22Rv1 (cell line): ENCODE results near the gene EPS8L1.
A peak's percentile ranks its signal among the peaks of the same experiment; 100 is the strongest.

Experiments
- H3K27ac ChIP-seq: fragments of 450-650 bp; 2 replicates; pipeline ENCODE4 v1.5.1; 2017
- CTCF ChIP-seq: fragments of 450-650 bp; IDR thresholded peaks from 2 replicates; pipeline ENCODE4 v1.5.1; 2017; ENCODE audit warnings: mild to moderate bottlenecking
- ZFX ChIP-seq: fragments of 450-650 bp; IDR thresholded peaks from 2 replicates; pipeline ENCODE4 v1.6.1; 2017; ENCODE audit warnings: antibody characterized with exemption, borderline replicate concordance

Gene EPS8L1

GRCh38 chr19:55078996-55079395, 3.3 kb downstream of the EPS8L1 start:
- peak overlapping the region; percentile 95 for H3K27ac ChIP-seq
- TF ChIP-seq ZFX (no peak), CTCF (no peak)

- H3K27ac ChIP-seq = peak overlapping the region; percentile 95
These were observed 3.9 kb downstream of the EPS8L1 start for GRCh38 chr19:55079400-55080038.

GRCh38 chr19:55080121-55080967, 4.7 kb downstream of the EPS8L1 start:
- peak overlapping the region; percentile 95 for H3K27ac ChIP-seq
- TF ChIP-seq ZFX = no peak
- peak; percentile 32 for TF ChIP-seq CTCF

More at GRCh38 chr19:55079400-55080038, 3.9 kb downstream of the EPS8L1 start:
- TF ChIP-seq CTCF (no peak), ZFX (no peak)

- peak overlapping the region; percentile 95 for H3K27ac ChIP-seq
- TF ChIP-seq CTCF (peak; percentile 34), ZFX (no peak)
These were observed 5.5 kb downstream of the EPS8L1 start for GRCh38 chr19:55080968-55081769.

GRCh38 chr19:55081770-55082019, 6.0 kb downstream of the EPS8L1 start:
- peak overlapping the region; percentile 95; the same call in 1 of the 2 replicates for H3K27ac ChIP-seq
- TF ChIP-seq CTCF (no peak), ZFX (no peak)

- TF ChIP-seq ZFX (no peak), CTCF (no peak)
- no peak overlapping the region; the same call in 1 of the 2 replicates for H3K27ac ChIP-seq
These were observed 6.6 kb downstream of the EPS8L1 start for GRCh38 chr19:55082020-55082851.
